SK-N-SH (cell line): ENCODE measurements around the gene DPH6. TPM values are rescaled to one million over a fixed set of nuclear protein-coding genes. Genes with fewer than 3 reads are reported as not detected.
A peak's percentile ranks its signal among the peaks of the same experiment; 100 is the strongest.

Source experiments
- CTCF ChIA-PET: fragments of 300-600, 350-600 bp; formaldehyde crosslinking; extraction: SDS; loops from one replicate; lab custom pipeline; 2021; lab: Yijun Ruan, JAX
- POLR2A ChIA-PET: fragments of 350-600 bp; sonication (Branson Sonifier 250); formaldehyde crosslinking; extraction: SDS; loops from one replicate; lab custom pipeline; 2020; ENCODE audit warnings: antibody characterized with exemption, inconsistent platforms; lab: Yijun Ruan, JAX
- DNase-seq: peaks from one replicate; pipeline ENCODE4 v3.0.0; 2012
- H2AFZ ChIP-seq: fragments of 200-600 bp; sonication (generic); 2 replicates; pipeline ENCODE4 v1.8.1; 2016; ENCODE audit warnings: antibody characterized with exemption, mild to moderate bottlenecking, low read depth
- H3F3A ChIP-seq: fragments of 200-600 bp; sonication (generic); replicated peaks from 2 replicates; pipeline ENCODE3; 2016; ENCODE audit warnings: antibody characterized with exemption, mild to moderate bottlenecking; ENCODE audit not compliant: insufficient read depth
- H3K27ac ChIP-seq, 2 experiments: fragments of 200-500 bp in 1 of 2; fragments of 200-600 bp in 1 of 2; sonication (Bioruptor generic) in 1 of 2; sonication (generic), shearing (Covaris generic) in 1 of 2; 2 replicates each; pipeline versions ENCODE4 v1.5.1 to v1.6.1; 2014 to 2016; ENCODE audit warnings: low read depth in 2 of 2, inconsistent platforms in 1 of 2, low read length in 1 of 2, mild to moderate bottlenecking in 1 of 2, mixed read lengths in 1 of 2
- H3K27me3 ChIP-seq: fragments of 200-600 bp; sonication (generic), shearing (Covaris generic); 2 replicates; pipeline ENCODE4 v1.6.1; 2016; ENCODE audit warnings: mixed run types; ENCODE audit not compliant: insufficient read depth
- H3K36me3 ChIP-seq, 2 experiments: fragments of 200-500 bp in 1 of 2; fragments of 200-600 bp in 1 of 2; sonication (Bioruptor generic) in 1 of 2; sonication (generic) in 1 of 2; replicated peaks in 1 of 2; 2 replicates each; pipeline versions ENCODE3 to v1.5.1; 2014 to 2016; ENCODE audit warnings: low read length in 1 of 2, mild to moderate bottlenecking in 1 of 2; ENCODE audit not compliant: insufficient read depth in 2 of 2, control insufficient read depth in 1 of 2
- H3K4me1 ChIP-seq, 2 experiments: fragments of 200-500 bp in 1 of 2; fragments of 200-600 bp in 1 of 2; sonication (Bioruptor generic) in 1 of 2; sonication (generic), shearing (Covaris generic) in 1 of 2; 2 replicates each; pipeline versions ENCODE4 v1.5.1 to v1.6.1; 2014 to 2016; ENCODE audit warnings: low read depth in 1 of 2, low read length in 1 of 2, mixed run types in 1 of 2; ENCODE audit not compliant: insufficient read depth in 2 of 2, control insufficient read depth in 1 of 2
- H3K4me2 ChIP-seq: fragments of 200-600 bp; sonication (generic), shearing (Covaris generic); 2 replicates; pipeline ENCODE4 v1.6.1; 2017; ENCODE audit warnings: mixed run types
- H3K4me3 ChIP-seq, 2 experiments: fragments of 200-500 bp in 1 of 2; fragments of 200-600 bp in 1 of 2; sonication (Bioruptor generic) in 1 of 2; sonication (generic), shearing (Covaris generic) in 1 of 2; 2 replicates each; pipeline versions ENCODE4 v1.5.1 to v1.8.1; 2014 to 2016; ENCODE audit warnings: low read depth in 2 of 2, inconsistent platforms in 1 of 2, low read length in 1 of 2, mild to moderate bottlenecking in 1 of 2, mixed read lengths in 1 of 2, moderate library complexity in 1 of 2
- H3K79me2 ChIP-seq: fragments of 200-600 bp; sonication (generic); 2 replicates; pipeline ENCODE4 v1.8.1; 2017; ENCODE audit warnings: mild to moderate bottlenecking; ENCODE audit not compliant: insufficient read depth
- H3K9ac ChIP-seq: fragments of 200-600 bp; sonication (generic); 2 replicates; pipeline ENCODE4 v1.6.1; 2017; ENCODE audit warnings: mixed run types
- H3K9me2 ChIP-seq: fragments of 200-600 bp; sonication (generic); 2 replicates; pipeline ENCODE4 v1.6.1; 2017; ENCODE audit warnings: mixed run types
- H3K9me3 ChIP-seq: fragments of 200-600 bp; sonication (generic); 2 replicates; pipeline ENCODE4 v1.6.1; 2017; ENCODE audit warnings: mixed run types, mild to moderate bottlenecking, moderate library complexity
- H4K20me1 ChIP-seq: fragments of 200-600 bp; sonication (generic); 2 replicates; pipeline ENCODE4 v1.6.1; 2017; ENCODE audit warnings: mild to moderate bottlenecking, mixed run types; ENCODE audit not compliant: insufficient read depth
- CHD2 ChIP-seq: fragments of 150-350 bp; IDR thresholded peaks from 2 replicates; pipeline ENCODE4 v1.6.1; 2018; ENCODE audit warnings: low read length; ENCODE audit not compliant: partially characterized antibody
- FOSL2 ChIP-seq: IDR thresholded peaks from 2 replicates; pipeline ENCODE4 v1.4.0; 2012; ENCODE audit warnings: low read depth, mild to moderate bottlenecking, moderate library complexity, borderline replicate concordance
- FOXJ3 ChIP-seq: sonication (generic); formaldehyde crosslinking; IDR thresholded peaks from 2 replicates; pipeline ENCODE4 v1.5.1; 2020; ENCODE audit warnings: mild to moderate bottlenecking, missing genetic modification reagents
- FOXM1 ChIP-seq: IDR thresholded peaks from 2 replicates; pipeline ENCODE4 v1.4.0; 2012; ENCODE audit warnings: low read depth, mild to moderate bottlenecking
- GABPA ChIP-seq: IDR thresholded peaks from 2 replicates; pipeline ENCODE4 v1.4.0; 2012; ENCODE audit warnings: low read depth, mild to moderate bottlenecking
- GATA2 ChIP-seq: sonication (generic); formaldehyde crosslinking; IDR thresholded peaks from 2 replicates; pipeline ENCODE4 v1.5.0; 2020; ENCODE audit warnings: mild to moderate bottlenecking, missing genetic modification reagents
- JUND ChIP-seq: IDR thresholded peaks from 2 replicates; pipeline ENCODE4 v1.4.0; 2012
- MEF2A ChIP-seq: IDR thresholded peaks from 2 replicates; pipeline ENCODE4 v1.4.0; 2012; ENCODE audit warnings: low read depth, borderline replicate concordance
- MXI1 ChIP-seq: IDR thresholded peaks from 2 replicates; pipeline ENCODE4 v1.6.1; 2012; ENCODE audit warnings: mild to moderate bottlenecking, low read depth, low read length, improper control_type of control experiment
- NFIC ChIP-seq: IDR thresholded peaks from 2 replicates; pipeline ENCODE4 v1.4.0; 2012; ENCODE audit warnings: borderline replicate concordance
- POLR2AphosphoS5 ChIP-seq: IDR thresholded peaks from 2 replicates; pipeline ENCODE4 v1.6.1; 2012; ENCODE audit warnings: low read depth, low read length
- RAD21 ChIP-seq: IDR thresholded peaks from 2 replicates; pipeline ENCODE4 v1.6.1; 2012; ENCODE audit warnings: mild to moderate bottlenecking, low read length
- RCOR1 ChIP-seq: fragments of 150-350 bp; IDR thresholded peaks from 2 replicates; pipeline ENCODE4 v1.6.1; 2017; ENCODE audit warnings: antibody characterized with exemption, low read length
- RFX5 ChIP-seq: IDR thresholded peaks from 2 replicates; pipeline ENCODE4 v1.6.1; 2012; ENCODE audit warnings: mild to moderate bottlenecking, improper control_type of control experiment, low read length
- SIN3A ChIP-seq: IDR thresholded peaks from 2 replicates; pipeline ENCODE4 v1.6.1; 2012; ENCODE audit warnings: low read depth, mild to moderate bottlenecking, low read length, moderate library complexity, borderline replicate concordance
- SMC3 ChIP-seq: IDR thresholded peaks from 2 replicates; pipeline ENCODE4 v1.6.1; 2012; ENCODE audit warnings: low read depth, low read length, improper control_type of control experiment
- TAF1 ChIP-seq: IDR thresholded peaks from 2 replicates; pipeline ENCODE4 v1.6.1; 2012; ENCODE audit warnings: low read depth, mild to moderate bottlenecking, low read length, moderate library complexity, borderline replicate concordance
- TCF12 ChIP-seq: IDR thresholded peaks from 2 replicates; pipeline ENCODE4 v1.4.0; 2012
- TEAD4 ChIP-seq: IDR thresholded peaks from 2 replicates; pipeline ENCODE4 v1.4.0; 2012; ENCODE audit warnings: mild to moderate bottlenecking, borderline replicate concordance; ENCODE audit not compliant: insufficient read depth
- YY1 ChIP-seq: IDR thresholded peaks from 2 replicates; pipeline ENCODE4 v1.4.0; 2012; ENCODE audit warnings: low read depth, mild to moderate bottlenecking
- WGBS: methylation state at CpG from one replicate; pipeline ENCODE4 v1.1.6; 2017; ENCODE audit warnings: low lambda C conversion rate; 5-methylcytosine and 5-hydroxymethylcytosine counted together
- polyA plus RNA-seq, 3 experiments: library from polyadenylated mRNA; depleted of rRNA; stranded (reverse); fragments of >200 nt; gene quantifications; 2 replicates each; pipeline ENCODE4 v1.2.3, GENCODE V29; 2012
- TF ChIP-seq, protein P1 (sequence below): IDR thresholded peaks from 2 replicates; pipeline ENCODE4 v1.4.0; 2012; ENCODE audit warnings: low read depth, borderline replicate concordance
- TF ChIP-seq, protein P2 (sequence below): fragments of 200-600 bp; sonication (generic); IDR thresholded peaks from 2 replicates; pipeline ENCODE4 v1.6.1; 2017; ENCODE audit warnings: antibody characterized with exemption, mild to moderate bottlenecking, moderate library complexity
- TF ChIP-seq, protein P3 (sequence below): IDR thresholded peaks from 2 replicates; pipeline ENCODE4 v1.4.0; 2012; ENCODE audit warnings: low read depth, borderline replicate concordance
- TF ChIP-seq, protein P4 (sequence below): fragments of 150-350 bp; IDR thresholded peaks from 2 replicates; pipeline ENCODE4 v1.6.1; 2017; ENCODE audit warnings: antibody characterized with exemption, low read length, low read depth, borderline replicate concordance
- TF ChIP-seq, protein P5 (sequence below): fragments of 150-350 bp; IDR thresholded peaks from 2 replicates; pipeline ENCODE4 v1.6.1; 2016; ENCODE audit warnings: mild to moderate bottlenecking, low read depth, low read length

The DPH6 gene, protein sequence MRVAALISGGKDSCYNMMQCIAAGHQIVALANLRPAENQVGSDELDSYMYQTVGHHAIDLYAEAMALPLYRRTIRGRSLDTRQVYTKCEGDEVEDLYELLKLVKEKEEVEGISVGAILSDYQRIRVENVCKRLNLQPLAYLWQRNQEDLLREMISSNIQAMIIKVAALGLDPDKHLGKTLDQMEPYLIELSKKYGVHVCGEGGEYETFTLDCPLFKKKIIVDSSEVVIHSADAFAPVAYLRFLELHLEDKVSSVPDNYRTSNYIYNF
- polyA plus RNA-seq (2012; rRNA removed) = 15.7 and 17.1 TPM in 2 replicates
- polyA plus RNA-seq (2012; cell fraction: cytosol; rRNA removed) = 14.9 and 15.3 TPM in 2 replicates
- polyA plus RNA-seq (2012; cell fraction: nucleus; rRNA removed) = 9.2 and 18.5 TPM in 2 replicates

DNA sequence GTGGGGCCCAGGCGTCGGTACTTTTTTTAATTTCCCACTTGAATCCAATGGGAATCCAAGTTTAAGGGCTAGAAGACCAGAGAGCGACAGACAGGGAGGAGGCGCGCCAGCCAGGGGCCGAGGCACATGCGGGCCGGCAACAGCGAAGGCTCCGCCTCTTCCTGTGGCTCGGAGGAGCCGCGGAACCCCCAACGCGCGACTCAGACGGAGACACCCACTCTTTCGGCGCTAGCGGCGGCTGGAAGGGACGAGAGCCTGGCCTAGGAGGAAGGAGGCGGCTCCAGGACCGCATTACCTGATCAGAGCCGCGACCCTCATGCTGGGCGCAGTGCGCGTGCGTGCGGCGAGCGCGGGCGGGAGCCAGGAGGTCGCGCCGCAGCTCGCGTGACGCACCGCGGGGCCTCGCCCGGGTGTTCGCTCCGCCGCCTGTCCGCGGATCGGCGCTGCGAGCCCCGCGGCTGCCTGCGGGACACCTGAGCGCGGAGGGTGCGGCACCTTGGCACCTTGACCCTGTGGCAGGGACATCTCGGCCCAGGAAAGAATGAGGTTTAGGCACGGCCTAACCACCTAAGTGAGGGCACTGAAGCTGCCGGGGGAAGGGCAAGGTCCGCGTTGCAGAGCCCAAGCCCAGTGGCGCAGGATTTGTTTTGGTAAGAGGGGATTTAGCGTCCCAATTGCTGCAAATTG, at the start of gene DPH6:
DPH6 (minus strand) TSS at position 342 of the 687 bp plus-strand sequence; CDS start at position 318, 24 bp downstream.
- H4K20me1 ChIP-seq = no peaks in the 10 kb centered on the region
- DNase-seq = peak; percentile 89
- H3K27ac ChIP-seq = peak within 1 kb of the TSS; percentile 96 to 99
- peaks cover 5 to 8% of the 10 kb centered on the region in 2 experiments for H3K4me1 ChIP-seq
- H2AFZ ChIP-seq = peak within 1 kb of the TSS; percentile 94
- peaks cover 10% of the 10 kb centered on the region for H3F3A ChIP-seq
- peak within 1 kb of the TSS; percentile 91 for H3K9ac ChIP-seq
- H3K9me2 ChIP-seq = no peaks in the 10 kb centered on the region
- 1% methylated on average over 35 of the region's 66 CpGs for WGBS
- peaks cover 14% of the 10 kb centered on the region; the same call in 1 of the 2 replicates for H3K79me2 ChIP-seq
- peak within 1 kb of the TSS; percentile 76 for H3K4me2 ChIP-seq
- ChIA-PET CTCF (interaction anchor here (1.3 to 2.0 kb wide), 3 partner anchors 9 to 205 kb away, joined by 3 to 7 read pairs (median 3); no protein-coding TSS in a partner anchor), POLR2A (interaction anchor here (0.8 to 1.4 kb wide), 3 partner anchors 28 to 257 kb away, joined by 3 read pairs; no protein-coding TSS in a partner anchor)
- peaks cover 0 to 3% of the 10 kb centered on the region in 2 experiments for H3K36me3 ChIP-seq
- peak within 1 kb of the TSS; percentile 72 to 84 for H3K4me3 ChIP-seq
- no peaks in the 10 kb centered on the region for H3K9me3 ChIP-seq
- H3K27me3 ChIP-seq = no peaks in the 10 kb centered on the region
- TF ChIP-seq TEAD4 (no peak), MXI1 (peak; percentile 54; the same call in 1 of the 2 replicates), YY1 (peak; percentile 30; the same call in 1 of the 2 replicates), CHD2 (peak; percentile 71), TCF12 (no peak), SIN3A (peak; percentile 4; the same call in 1 of the 2 replicates), GABPA (peak; percentile 54), JUND (no peak), NFIC (0 out of 2 replicates have a peak, but pooled peaks have one; percentile 5), RAD21 (peak; percentile 15; the same call in 1 of the 2 replicates), GATA2 (CRISPR knock-in tag) (no peak), TAF1 (peak; percentile 63), FOXM1 (no peak), RCOR1 (no peak), FOXJ3 (CRISPR knock-in tag) (no peak), FOSL2 (no peak), RFX5 (no peak), POLR2AphosphoS5 (0 out of 2 replicates have a peak, but pooled peaks have one; percentile 26), MEF2A (no peak), SMC3 (no peak)
- TF ChIP-seq, protein P1, sequence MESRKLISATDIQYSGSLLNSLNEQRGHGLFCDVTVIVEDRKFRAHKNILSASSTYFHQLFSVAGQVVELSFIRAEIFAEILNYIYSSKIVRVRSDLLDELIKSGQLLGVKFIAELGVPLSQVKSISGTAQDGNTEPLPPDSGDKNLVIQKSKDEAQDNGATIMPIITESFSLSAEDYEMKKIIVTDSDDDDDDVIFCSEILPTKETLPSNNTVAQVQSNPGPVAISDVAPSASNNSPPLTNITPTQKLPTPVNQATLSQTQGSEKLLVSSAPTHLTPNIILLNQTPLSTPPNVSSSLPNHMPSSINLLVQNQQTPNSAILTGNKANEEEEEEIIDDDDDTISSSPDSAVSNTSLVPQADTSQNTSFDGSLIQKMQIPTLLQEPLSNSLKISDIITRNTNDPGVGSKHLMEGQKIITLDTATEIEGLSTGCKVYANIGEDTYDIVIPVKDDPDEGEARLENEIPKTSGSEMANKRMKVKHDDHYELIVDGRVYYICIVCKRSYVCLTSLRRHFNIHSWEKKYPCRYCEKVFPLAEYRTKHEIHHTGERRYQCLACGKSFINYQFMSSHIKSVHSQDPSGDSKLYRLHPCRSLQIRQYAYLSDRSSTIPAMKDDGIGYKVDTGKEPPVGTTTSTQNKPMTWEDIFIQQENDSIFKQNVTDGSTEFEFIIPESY = peak; percentile 64; the same call in 1 of the 2 replicates
- TF ChIP-seq, protein P2, sequence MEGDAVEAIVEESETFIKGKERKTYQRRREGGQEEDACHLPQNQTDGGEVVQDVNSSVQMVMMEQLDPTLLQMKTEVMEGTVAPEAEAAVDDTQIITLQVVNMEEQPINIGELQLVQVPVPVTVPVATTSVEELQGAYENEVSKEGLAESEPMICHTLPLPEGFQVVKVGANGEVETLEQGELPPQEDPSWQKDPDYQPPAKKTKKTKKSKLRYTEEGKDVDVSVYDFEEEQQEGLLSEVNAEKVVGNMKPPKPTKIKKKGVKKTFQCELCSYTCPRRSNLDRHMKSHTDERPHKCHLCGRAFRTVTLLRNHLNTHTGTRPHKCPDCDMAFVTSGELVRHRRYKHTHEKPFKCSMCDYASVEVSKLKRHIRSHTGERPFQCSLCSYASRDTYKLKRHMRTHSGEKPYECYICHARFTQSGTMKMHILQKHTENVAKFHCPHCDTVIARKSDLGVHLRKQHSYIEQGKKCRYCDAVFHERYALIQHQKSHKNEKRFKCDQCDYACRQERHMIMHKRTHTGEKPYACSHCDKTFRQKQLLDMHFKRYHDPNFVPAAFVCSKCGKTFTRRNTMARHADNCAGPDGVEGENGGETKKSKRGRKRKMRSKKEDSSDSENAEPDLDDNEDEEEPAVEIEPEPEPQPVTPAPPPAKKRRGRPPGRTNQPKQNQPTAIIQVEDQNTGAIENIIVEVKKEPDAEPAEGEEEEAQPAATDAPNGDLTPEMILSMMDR = no peak
- TF ChIP-seq, protein P3, sequence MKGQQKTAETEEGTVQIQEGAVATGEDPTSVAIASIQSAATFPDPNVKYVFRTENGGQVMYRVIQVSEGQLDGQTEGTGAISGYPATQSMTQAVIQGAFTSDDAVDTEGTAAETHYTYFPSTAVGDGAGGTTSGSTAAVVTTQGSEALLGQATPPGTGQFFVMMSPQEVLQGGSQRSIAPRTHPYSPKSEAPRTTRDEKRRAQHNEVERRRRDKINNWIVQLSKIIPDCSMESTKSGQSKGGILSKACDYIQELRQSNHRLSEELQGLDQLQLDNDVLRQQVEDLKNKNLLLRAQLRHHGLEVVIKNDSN = 0 out of 2 replicates have a peak, but pooled peaks have one; percentile 6
- TF ChIP-seq, protein P4, sequence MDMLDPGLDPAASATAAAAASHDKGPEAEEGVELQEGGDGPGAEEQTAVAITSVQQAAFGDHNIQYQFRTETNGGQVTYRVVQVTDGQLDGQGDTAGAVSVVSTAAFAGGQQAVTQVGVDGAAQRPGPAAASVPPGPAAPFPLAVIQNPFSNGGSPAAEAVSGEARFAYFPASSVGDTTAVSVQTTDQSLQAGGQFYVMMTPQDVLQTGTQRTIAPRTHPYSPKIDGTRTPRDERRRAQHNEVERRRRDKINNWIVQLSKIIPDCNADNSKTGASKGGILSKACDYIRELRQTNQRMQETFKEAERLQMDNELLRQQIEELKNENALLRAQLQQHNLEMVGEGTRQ = no peak
- TF ChIP-seq, protein P5, sequence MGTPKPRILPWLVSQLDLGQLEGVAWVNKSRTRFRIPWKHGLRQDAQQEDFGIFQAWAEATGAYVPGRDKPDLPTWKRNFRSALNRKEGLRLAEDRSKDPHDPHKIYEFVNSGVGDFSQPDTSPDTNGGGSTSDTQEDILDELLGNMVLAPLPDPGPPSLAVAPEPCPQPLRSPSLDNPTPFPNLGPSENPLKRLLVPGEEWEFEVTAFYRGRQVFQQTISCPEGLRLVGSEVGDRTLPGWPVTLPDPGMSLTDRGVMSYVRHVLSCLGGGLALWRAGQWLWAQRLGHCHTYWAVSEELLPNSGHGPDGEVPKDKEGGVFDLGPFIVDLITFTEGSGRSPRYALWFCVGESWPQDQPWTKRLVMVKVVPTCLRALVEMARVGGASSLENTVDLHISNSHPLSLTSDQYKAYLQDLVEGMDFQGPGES = no peak
